Fibroblast of pulmonary artery (primary cell): ENCODE results near the gene MED13.

Source experiments
- DNase-seq: peaks from one replicate; pipeline ENCODE4 v3.0.0-alpha.2; 2010; ENCODE audit warnings: low read depth
- H3K4me3 ChIP-seq: replicated peaks from 2 replicates; pipeline ENCODE4 v1.5.1; 2011; ENCODE audit warnings: low read depth, mild to moderate bottlenecking, control low read depth, low read length, moderate library complexity
- TF ChIP-seq, protein P1 (sequence below): IDR thresholded peaks from 2 replicates; pipeline ENCODE4 v1.5.1; 2011; ENCODE audit warnings: mild to moderate bottlenecking, control low read depth, low read length, inconsistent platforms; ENCODE audit errors: missing control alignments

Gene MED13

DNA sequence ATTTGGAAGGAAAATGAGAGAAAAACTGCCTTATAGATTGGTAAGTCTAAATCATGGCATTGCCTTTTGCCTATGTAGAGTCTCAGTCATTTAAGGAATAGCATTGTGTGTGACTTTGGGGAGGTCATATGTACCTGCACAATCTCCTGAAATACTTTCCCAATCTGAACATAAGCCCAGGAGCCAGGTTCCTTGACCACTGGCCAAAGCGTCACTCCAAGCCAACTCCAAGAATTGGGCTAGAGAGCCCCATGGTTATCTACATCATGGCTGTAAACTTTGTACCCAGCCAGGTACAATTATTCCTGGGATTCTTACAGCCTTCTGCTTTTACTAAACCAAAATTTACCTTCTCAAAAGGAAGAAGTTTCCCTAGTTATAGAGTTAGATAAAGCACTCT, 40.8 kb upstream of the MED13 start:
- H3K4me3 ChIP-seq: no peak overlapping the region
- DNase-seq: no peak
- TF ChIP-seq, protein P1, sequence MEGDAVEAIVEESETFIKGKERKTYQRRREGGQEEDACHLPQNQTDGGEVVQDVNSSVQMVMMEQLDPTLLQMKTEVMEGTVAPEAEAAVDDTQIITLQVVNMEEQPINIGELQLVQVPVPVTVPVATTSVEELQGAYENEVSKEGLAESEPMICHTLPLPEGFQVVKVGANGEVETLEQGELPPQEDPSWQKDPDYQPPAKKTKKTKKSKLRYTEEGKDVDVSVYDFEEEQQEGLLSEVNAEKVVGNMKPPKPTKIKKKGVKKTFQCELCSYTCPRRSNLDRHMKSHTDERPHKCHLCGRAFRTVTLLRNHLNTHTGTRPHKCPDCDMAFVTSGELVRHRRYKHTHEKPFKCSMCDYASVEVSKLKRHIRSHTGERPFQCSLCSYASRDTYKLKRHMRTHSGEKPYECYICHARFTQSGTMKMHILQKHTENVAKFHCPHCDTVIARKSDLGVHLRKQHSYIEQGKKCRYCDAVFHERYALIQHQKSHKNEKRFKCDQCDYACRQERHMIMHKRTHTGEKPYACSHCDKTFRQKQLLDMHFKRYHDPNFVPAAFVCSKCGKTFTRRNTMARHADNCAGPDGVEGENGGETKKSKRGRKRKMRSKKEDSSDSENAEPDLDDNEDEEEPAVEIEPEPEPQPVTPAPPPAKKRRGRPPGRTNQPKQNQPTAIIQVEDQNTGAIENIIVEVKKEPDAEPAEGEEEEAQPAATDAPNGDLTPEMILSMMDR: no peak

DNA sequence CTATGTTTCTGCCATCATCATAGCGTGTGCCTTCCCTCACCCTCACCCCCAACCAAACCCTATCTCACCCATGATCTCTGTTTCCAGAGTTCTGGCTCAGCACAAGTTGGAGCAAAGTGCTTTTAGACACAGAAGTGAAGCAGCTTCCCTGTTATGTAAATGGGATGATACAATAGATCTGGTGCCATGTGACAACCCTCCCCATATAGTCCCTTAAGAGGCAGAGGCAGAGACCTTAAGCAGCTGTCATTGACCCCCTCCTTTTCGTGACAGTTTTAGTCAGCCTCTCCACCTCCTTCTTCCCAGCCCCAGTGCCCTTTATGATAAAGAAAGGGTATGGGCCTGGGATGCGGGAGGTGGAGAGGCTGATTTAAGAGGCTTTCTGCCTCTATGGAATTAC, 40.3 kb upstream of the MED13 start:
- TF ChIP-seq, protein P1: no peak
- DNase-seq: no peak
- H3K4me3 ChIP-seq: no peak overlapping the region

DNA sequence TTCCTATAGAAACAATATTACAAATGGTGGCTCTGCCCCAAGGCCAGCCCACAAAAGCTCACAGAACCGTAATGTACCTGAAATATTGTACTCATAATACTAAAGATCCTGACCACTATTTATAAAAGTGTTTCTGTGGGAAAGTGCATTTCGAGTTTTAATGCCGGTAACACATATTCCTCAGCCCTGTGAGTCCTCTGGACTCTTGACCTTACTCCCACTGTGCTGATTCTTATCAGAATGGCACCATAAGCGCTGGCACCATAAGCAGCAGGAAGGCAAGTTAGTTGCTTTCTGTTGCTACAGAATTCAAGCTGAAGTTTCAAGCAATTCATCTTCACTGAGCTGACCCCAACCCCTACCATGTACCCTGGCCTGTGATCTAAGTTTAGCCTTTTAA, 36.4 kb upstream of the MED13 start:
- TF ChIP-seq, protein P1: no peak
- DNase-seq: no peak
- H3K4me3 ChIP-seq: no peak overlapping the region

DNA sequence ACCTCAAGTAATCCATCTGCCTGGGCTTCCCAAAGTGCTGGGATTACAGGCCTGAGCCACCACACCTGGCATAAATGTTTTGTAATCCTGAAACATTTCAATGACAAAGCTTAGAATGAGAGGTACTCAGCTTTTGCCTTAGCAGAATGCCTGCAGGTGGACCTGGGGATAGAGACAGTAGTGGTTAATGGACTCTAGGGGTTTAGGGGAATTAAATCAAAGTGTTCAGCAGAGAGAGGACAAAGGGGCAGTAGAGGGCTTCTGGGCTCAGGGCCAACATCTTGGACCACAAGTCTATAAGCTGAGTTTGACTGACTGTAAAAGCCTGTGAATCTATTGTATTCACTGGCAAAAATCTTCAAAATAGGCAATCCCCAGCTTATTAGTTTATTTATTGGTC, 36.0 kb upstream of the MED13 start:
- no peak overlapping the region for H3K4me3 ChIP-seq
- no peak for DNase-seq
- TF ChIP-seq, protein P1: no peak

DNA sequence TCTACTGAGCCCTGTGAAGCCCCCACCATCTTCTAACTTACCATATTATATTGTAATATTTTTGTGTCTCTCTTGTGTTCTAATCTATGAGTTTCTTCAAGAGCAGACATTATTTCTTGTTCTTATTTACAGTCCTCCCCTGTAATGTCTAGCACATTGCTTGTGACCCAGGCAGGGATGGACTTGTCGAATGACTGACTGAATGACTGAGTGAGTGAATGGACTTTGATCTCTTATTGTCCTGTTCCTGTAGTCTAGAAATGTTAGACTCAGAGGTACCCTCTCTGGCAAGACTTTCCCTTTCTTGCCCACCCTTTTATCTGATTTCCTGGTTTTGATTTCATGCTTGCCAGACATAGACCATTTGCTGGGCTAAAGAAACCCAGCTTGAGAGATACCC, 35.0 kb upstream of the MED13 start:
- no peak overlapping the region for H3K4me3 ChIP-seq
- DNase-seq: no peak
- TF ChIP-seq, protein P1: no peak

DNA sequence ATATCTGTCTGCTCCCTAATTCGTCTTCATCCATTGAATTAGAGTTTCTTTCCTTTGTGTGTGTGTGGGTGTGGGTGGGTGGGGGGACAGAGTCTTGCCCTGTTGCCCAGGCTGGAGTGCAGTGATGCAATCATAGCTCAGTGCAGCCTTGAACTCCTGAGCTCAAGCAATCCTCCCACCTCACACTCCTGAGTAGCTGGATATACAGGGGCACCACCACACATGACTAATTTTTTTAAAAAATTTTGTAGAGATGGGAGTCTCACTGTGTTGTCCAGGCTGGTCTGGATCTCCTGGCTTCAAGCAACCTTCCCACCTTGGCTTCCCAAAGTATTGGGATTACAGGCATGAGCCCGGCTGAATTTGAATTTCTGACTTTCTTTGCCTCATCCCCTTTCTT, 34.5 kb upstream of the MED13 start:
- TF ChIP-seq, protein P1: no peak
- DNase-seq: no peak
- no peak overlapping the region for H3K4me3 ChIP-seq

DNA sequence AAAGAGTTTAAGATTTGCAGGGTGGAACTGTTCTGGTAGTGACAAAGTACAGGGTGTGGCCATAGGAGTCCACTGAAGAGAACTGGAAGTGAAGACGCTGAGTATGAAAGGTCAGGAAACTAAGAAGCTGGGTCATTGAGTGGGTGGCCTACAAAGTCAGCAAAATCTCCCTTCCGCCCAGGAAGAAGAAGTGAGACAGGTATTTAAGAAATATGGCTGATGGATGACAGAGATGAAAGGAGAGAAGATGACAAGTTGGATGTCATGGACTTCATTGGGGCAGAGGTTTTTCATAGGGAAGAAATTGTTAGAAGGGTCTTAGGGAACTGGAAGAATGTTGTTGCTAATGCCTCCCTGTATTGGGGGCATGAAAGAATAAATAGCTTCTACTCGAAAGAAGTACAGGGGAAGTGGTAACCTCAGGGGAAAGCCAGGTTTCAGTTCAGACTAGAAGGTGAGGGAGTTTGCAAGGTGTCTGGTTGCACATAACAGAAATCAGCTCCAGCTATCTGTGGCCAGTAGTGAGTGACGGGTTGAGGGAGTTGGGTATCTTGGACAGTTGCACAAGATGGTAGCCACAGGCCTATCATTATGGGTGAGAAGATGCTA, 33.6 kb upstream of the MED13 start:
- H3K4me3 ChIP-seq: no peak overlapping the region
- no peak for DNase-seq
- TF ChIP-seq, protein P1: no peak
